HG02798 (cell line): ENCODE measurements around the gene NTM.

Source experiments
- ATAC-seq: cut with Tn5 transposase; IDR thresholded peaks from one replicate; pipeline ENCODE4 v1.9.1; 2021; ENCODE audit warnings: mild to moderate bottlenecking; ENCODE audit not compliant: unreplicated experiment, poor library complexity

Gene NTM

GRCh38 chr11:131538322-131538721, 167.9 kb downstream of the NTM start:
- ATAC-seq: no peak

- ATAC-seq: no peak
Observed at GRCh38 chr11:131540676-131541075, 170.3 kb downstream of the NTM start.

GRCh38 chr11:131543389-131544025, 173.1 kb downstream of the NTM start:
- no peak for ATAC-seq

GRCh38 chr11:131544591-131544990, 174.2 kb downstream of the NTM start:
- ATAC-seq: no peak

GRCh38 chr11:131546218-131546895, 175.9 kb downstream of the NTM start:
- ATAC-seq: no peak

- no peak for ATAC-seq
Observed at GRCh38 chr11:131549099-131549498, 178.7 kb downstream of the NTM start.

GRCh38 chr11:131549770-131550169, 179.4 kb downstream of the NTM start:
- no peak for ATAC-seq

- no peak for ATAC-seq
Observed at GRCh38 chr11:131560287-131560686, 189.9 kb downstream of the NTM start.

GRCh38 chr11:131561501-131561900, 191.1 kb downstream of the NTM start:
- ATAC-seq: no peak

GRCh38 chr11:131561972-131562371, 191.6 kb downstream of the NTM start:
- no peak for ATAC-seq

GRCh38 chr11:131568318-131568717, 197.9 kb downstream of the NTM start:
- ATAC-seq: no peak

- no peak for ATAC-seq
Observed at GRCh38 chr11:131571571-131571970, 201.2 kb downstream of the NTM start.

GRCh38 chr11:131572423-131572822, 202.0 kb downstream of the NTM start:
- no peak for ATAC-seq

GRCh38 chr11:131579932-131580387, 209.5 kb downstream of the NTM start:
- ATAC-seq: peak; percentile 66

- ATAC-seq: no peak
Observed at GRCh38 chr11:131580476-131580875, 210.1 kb downstream of the NTM start.

GRCh38 chr11:131581046-131581445, 210.6 kb downstream of the NTM start:
- ATAC-seq: no peak

- no peak for ATAC-seq
Observed at GRCh38 chr11:131582021-131582525, 211.7 kb downstream of the NTM start.

- no peak for ATAC-seq
Observed at GRCh38 chr11:131583421-131583820, 213.0 kb downstream of the NTM start.

GRCh38 chr11:131583938-131584337, 213.5 kb downstream of the NTM start:
- ATAC-seq: no peak

GRCh38 chr11:131584785-131585592, 214.6 kb downstream of the NTM start:
- no peak for ATAC-seq

- no peak for ATAC-seq
Observed at GRCh38 chr11:131588057-131588456, 217.6 kb downstream of the NTM start.
